ENCODE results near the gene TNS3. TPM values are rescaled to one million over a fixed set of nuclear protein-coding genes. Genes with fewer than 3 reads are reported as not detected.

The TNS3 gene
- total RNA-seq, 3 donors from 2014 or later: 69.1 to 98.9 (median 69.9) TPM

- Histone ChIP-seq H3K36me3 (ENCODE audit: low read depth) (no peaks in the 10 kb centered on the region), H3K9me3 (no peaks in the 10 kb centered on the region), H3K4me1 (ENCODE audit: low read depth) (no peaks in the 10 kb centered on the region), H3K4me3 (no peak overlapping the region)
- intact Hi-C loops (cut with DNase I, micrococcal nuclease): no loop called here
- DNase-seq (no peak), ATAC-seq (no peak)
- no peak for TF ChIP-seq CTCF (IDR thresholded peaks at IDR 0.05)
Measured at GRCh38 chr7:47313564-47313963, 268.3 kb downstream of the TNS3 start.

GRCh38 chr7:47311891-47312290, 270.0 kb downstream of the TNS3 start:
- Histone ChIP-seq H3K9me3 (no peaks in the 10 kb centered on the region), H3K4me1 (ENCODE audit: low read depth) (no peaks in the 10 kb centered on the region), H3K4me3 (no peak overlapping the region), H3K36me3 (ENCODE audit: low read depth) (no peaks in the 10 kb centered on the region)
- DNase-seq (no peak), ATAC-seq (no peak)
- no peak for TF ChIP-seq CTCF (IDR thresholded peaks at IDR 0.05)
- intact Hi-C loops (cut with DNase I, micrococcal nuclease): no loop called here

- DNase-seq (no peak), ATAC-seq (no peak)
- Histone ChIP-seq H3K36me3 (ENCODE audit: low read depth) (no peaks in the 10 kb centered on the region), H3K4me3 (no peak overlapping the region), H3K4me1 (ENCODE audit: low read depth) (no peaks in the 10 kb centered on the region), H3K9me3 (no peaks in the 10 kb centered on the region)
- TF ChIP-seq CTCF (IDR thresholded peaks at IDR 0.05): no peak
- intact Hi-C loops (cut with DNase I, micrococcal nuclease): no loop called here
Measured at GRCh38 chr7:47310020-47310419, 271.9 kb downstream of the TNS3 start.

GRCh38 chr7:47308808-47309207, 273.1 kb downstream of the TNS3 start:
- no peak for TF ChIP-seq CTCF (IDR thresholded peaks at IDR 0.05)
- H3K4me3 ChIP-seq: no peak overlapping the region
- intact Hi-C loops (cut with DNase I, micrococcal nuclease): no loop called here
- DNase-seq (no peak), ATAC-seq (no peak)
- H3K4me1 ChIP-seq (ENCODE audit: low read depth): no peaks in the 10 kb centered on the region
- no peaks in the 10 kb centered on the region for H3K9me3 ChIP-seq
- H3K36me3 ChIP-seq (ENCODE audit: low read depth): no peaks in the 10 kb centered on the region

GRCh38 chr7:47307311-47307710, 274.6 kb downstream of the TNS3 start:
- ATAC-seq: no peak

More at GRCh38 chr7:47307311-47307710, 274.6 kb downstream of the TNS3 start:
- no peaks in the 10 kb centered on the region for H3K4me1 ChIP-seq (ENCODE audit: low read depth)
- no peak for DNase-seq
- H3K4me3 ChIP-seq: no peak overlapping the region
- TF ChIP-seq CTCF (IDR thresholded peaks at IDR 0.05): no peak
- intact Hi-C loops (cut with DNase I, micrococcal nuclease): no loop called here
- H3K9me3 ChIP-seq: no peaks in the 10 kb centered on the region
- no peaks in the 10 kb centered on the region for H3K36me3 ChIP-seq (ENCODE audit: low read depth)

All from mucosa of descending colon (tissue), 3 donors.